AG09309 (cell line): Measurements from ENCODE around the gene TMEM208.
A peak's percentile ranks its signal among the peaks of the same experiment; 100 is the strongest.

ENCODE experiments used
- DNase-seq: peaks from one replicate; pipeline ENCODE4 v3.0.0-alpha.2; 2010; ENCODE audit warnings: low read depth
- H3K4me3 ChIP-seq: 2 replicates; pipeline ENCODE4 v1.5.1; 2011; ENCODE audit warnings: mild to moderate bottlenecking, low read depth, low read length, moderate library complexity; ENCODE audit not compliant: control insufficient read depth
- TF ChIP-seq, protein P1 (sequence below): IDR thresholded peaks from 2 replicates; pipeline ENCODE4 v1.5.1; 2011; ENCODE audit warnings: mild to moderate bottlenecking, low read depth, low read length, inconsistent platforms; ENCODE audit not compliant: insufficient read depth, control insufficient read depth; ENCODE audit errors: missing control alignments

Gene TMEM208

GRCh38 chr16:67187175-67187890, 39.6 kb upstream of the TMEM208 start:
- TF ChIP-seq, protein P1, sequence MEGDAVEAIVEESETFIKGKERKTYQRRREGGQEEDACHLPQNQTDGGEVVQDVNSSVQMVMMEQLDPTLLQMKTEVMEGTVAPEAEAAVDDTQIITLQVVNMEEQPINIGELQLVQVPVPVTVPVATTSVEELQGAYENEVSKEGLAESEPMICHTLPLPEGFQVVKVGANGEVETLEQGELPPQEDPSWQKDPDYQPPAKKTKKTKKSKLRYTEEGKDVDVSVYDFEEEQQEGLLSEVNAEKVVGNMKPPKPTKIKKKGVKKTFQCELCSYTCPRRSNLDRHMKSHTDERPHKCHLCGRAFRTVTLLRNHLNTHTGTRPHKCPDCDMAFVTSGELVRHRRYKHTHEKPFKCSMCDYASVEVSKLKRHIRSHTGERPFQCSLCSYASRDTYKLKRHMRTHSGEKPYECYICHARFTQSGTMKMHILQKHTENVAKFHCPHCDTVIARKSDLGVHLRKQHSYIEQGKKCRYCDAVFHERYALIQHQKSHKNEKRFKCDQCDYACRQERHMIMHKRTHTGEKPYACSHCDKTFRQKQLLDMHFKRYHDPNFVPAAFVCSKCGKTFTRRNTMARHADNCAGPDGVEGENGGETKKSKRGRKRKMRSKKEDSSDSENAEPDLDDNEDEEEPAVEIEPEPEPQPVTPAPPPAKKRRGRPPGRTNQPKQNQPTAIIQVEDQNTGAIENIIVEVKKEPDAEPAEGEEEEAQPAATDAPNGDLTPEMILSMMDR = no peak
- no peak overlapping the region for H3K4me3 ChIP-seq
- no peak for DNase-seq

GRCh38 chr16:67188323-67188722, 38.6 kb upstream of the TMEM208 start:
- TF ChIP-seq, protein P1 = no peak
- no peak overlapping the region for H3K4me3 ChIP-seq
- no peak for DNase-seq

GRCh38 chr16:67188798-67189197, 38.1 kb upstream of the TMEM208 start:
- no peak overlapping the region for H3K4me3 ChIP-seq
- TF ChIP-seq, protein P1 = no peak
- no peak for DNase-seq

DNA sequence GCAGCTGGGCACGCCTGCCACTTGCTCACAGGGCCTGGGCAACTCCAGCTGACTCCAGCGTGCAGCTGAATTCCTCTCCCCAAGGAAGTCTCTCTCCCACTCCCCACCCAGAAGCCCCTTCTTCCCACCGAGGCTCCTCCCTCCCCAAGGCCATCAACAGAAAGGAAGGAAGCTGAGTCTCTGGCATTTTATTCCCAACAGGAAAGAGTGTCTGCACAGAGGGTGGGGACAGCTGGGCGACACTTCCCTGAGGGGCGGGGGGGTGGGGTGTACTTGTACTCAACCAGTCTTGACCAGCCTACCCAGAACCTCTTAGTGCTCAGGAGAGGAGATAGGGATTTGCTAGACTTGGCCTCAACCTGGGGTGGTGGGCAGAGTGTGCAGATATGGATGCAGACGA, 36.9 kb upstream of the TMEM208 start, which contains the start of gene EXOC3L1:
TSS of gene EXOC3L1 (minus strand) at position 96 of the 400 bp plus-strand sequence. CDS start 460 bp downstream, outside the sequence.
- DNase-seq = no peak
- TF ChIP-seq, protein P1 = no peak

GRCh38 chr16:67190448-67191399, 36.2 kb upstream of the TMEM208 start:
- no peak overlapping the region for H3K4me3 ChIP-seq
- TF ChIP-seq, protein P1 = no peak
- DNase-seq = no peak

More for the DNA sequence above, 36.9 kb upstream of the TMEM208 start, which contains the start of gene EXOC3L1:
- H3K4me3 ChIP-seq = no peak within 1 kb of the TSS

GRCh38 chr16:67191411-67191994, 35.4 kb upstream of the TMEM208 start:
- H3K4me3 ChIP-seq = peak overlapping the region; percentile 18
- no peak for DNase-seq
- TF ChIP-seq, protein P1 = no peak
